ENCODE measurements around the gene KRTAP12-2.
"Not testable (repeated sequence)": the region's sequence is repeated elsewhere in the genome, so short reads cannot be mapped to it uniquely, and the experiment has no call there.

Gene KRTAP12-2

GRCh38 chr21:44684077-44684476, 17.4 kb upstream of the KRTAP12-2 start:
- DNase-seq = no peak

- no peak for DNase-seq
Observed at GRCh38 chr21:44682580-44683151, 15.9 kb upstream of the KRTAP12-2 start.

DNA sequence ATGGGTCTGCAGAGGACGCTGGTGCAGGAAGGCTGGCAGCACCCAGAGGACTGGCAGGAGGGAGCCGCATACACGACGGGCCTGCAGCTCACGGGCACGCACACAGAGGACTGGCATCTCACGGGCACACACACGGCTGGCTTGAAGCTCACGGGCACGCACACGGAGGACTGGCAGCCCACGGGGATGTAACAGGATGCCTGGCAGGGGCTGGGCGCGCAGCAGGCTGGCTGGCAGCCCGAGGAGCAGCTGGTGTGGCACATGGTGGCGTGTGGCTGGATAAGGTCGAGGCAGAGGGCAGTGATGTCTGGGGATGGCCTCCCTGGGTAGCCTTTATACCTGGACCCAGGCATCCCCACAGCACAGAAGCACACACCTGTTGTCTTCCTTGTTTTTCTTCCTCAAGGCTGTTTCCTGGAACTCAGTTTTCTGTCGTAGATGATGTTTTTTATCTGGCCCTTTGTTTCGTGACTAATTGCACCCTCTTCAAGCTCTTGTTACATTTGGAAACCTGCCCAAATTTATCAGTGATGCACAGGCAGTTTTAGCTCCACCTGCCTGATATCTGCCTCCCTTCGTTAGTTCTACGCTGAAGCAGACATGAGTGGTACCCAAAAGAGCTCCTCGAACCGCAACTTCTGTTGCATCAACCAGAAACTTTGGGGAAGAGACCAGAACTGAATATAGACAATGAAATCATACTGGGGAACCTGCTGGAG, 15.3 kb upstream of the KRTAP12-2 start, which contains the start of gene KRTAP12-1:
TSS of gene KRTAP12-1 (minus strand) at position 303 of the 719 bp plus-strand sequence. CDS start at position 263, 40 bp downstream.
- peak; percentile 68 to 71 for DNase-seq

GRCh38 chr21:44681152-44681551, 14.4 kb upstream of the KRTAP12-2 start:
- DNase-seq = no peak

- no peak for DNase-seq
Observed at GRCh38 chr21:44677881-44678280, 11.2 kb upstream of the KRTAP12-2 start.

DNA sequence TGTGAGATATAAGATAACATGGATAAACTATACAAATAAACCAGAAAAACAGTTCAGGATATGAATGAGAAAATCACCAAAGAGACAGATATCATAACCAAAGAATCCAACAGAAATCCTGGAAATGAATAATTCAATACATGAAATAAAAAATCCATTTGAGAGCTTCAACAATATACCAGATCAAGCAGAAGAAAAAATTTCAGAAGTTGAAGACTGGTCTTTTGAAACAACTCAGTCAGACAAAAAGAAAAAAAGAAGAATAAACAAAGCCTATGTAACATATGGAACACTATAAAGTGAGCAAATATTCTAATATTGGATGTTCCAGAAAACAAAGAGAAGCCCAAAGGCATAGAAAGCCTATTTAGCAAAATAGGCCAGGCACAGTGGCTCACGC, 5.2 kb upstream of the KRTAP12-2 start:
- DNase-seq = no peak

- DNase-seq = no peak
Observed at GRCh38 chr21:44670642-44671432, 4.1 kb upstream of the KRTAP12-2 start.

GRCh38 chr21:44667612-44668011, 885 bp upstream of the KRTAP12-2 start:
- no peak for DNase-seq

GRCh38 chr21:44664691-44665090, 2.0 kb downstream of the KRTAP12-2 start:
- no peak for DNase-seq

DNA sequence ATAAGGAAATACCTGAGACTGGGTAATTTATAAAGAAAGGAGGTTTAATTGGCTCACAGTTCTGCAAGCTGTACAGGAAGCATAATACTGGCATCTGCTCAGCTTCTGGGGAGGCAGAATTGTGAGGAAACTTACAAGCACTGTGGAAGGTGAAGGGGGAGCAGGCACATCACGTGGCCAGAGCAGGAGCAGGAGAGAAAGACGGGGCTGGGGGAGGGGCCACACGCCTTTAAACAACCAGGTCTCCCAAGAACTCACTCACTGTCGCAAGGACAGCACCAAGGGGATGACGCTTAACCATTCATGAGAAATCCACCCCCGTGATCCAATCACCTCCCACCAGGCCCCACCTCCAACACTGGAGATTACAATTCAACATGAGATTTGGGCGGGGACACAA, 5.2 kb downstream of the KRTAP12-2 start:
- not testable (repeated sequence) for DNase-seq

DNA sequence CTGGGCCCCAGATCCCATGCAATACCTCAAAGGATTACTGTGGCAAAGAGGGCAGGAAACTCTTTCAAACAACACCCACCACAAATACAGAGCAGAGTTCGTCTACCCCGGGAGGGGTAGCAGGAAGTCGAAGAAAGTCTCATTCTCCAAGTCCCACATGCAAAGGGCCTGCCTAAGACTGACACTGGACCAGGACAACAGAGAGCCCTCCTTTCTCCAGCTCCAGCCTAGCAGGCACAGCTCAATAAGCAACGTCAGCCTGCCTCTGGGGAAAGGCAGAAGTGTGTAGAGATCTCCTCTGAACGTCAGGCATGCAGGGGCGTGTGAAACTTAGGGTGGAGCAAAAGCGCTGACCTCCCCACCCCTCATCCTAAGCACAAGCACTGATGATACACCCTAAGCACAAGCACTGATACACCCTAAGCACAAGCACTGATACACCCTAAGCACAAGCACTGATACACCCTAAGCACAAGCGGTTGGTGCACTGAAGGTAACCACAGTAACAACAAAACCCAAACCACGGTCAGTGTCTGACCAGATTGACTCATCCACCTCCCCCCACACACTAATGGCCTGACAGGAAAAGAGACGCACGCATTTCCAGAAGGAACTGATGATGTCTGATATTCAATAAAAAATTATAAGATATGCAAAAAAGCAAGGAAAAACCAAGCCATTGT, 7.7 kb downstream of the KRTAP12-2 start:
- DNase-seq = no peak

DNA sequence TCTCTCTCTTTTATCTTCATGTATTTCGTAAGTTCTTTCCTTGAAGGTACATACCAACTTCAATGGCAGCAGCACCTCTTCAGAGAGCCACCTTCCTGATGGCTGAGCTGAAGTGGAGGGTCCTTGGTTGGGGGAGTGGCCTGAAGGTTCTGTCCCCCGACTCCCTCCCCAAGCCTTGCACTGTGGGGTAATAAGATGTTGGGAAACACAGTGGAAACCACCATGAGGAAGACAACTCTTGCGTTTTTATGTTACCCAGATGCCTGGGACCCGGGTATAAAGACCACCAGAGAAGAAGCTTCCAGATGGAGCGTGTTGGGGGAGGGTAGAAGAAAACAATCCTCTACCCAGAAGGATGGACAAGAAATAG, 8.2 kb downstream of the KRTAP12-2 start:
- DNase-seq = no peak

- DNase-seq = no peak
Observed at GRCh38 chr21:44657635-44658540, 8.8 kb downstream of the KRTAP12-2 start, which contains the start of gene KRTAP12-3. Gene KRTAP12-3, plus strand, starts transcription at chr21:44657932. Its CDS starts 48 bp downstream, at chr21:44657980.

GRCh38 chr21:44656868-44657267, 9.9 kb downstream of the KRTAP12-2 start:
- DNase-seq = no peak

DNA sequence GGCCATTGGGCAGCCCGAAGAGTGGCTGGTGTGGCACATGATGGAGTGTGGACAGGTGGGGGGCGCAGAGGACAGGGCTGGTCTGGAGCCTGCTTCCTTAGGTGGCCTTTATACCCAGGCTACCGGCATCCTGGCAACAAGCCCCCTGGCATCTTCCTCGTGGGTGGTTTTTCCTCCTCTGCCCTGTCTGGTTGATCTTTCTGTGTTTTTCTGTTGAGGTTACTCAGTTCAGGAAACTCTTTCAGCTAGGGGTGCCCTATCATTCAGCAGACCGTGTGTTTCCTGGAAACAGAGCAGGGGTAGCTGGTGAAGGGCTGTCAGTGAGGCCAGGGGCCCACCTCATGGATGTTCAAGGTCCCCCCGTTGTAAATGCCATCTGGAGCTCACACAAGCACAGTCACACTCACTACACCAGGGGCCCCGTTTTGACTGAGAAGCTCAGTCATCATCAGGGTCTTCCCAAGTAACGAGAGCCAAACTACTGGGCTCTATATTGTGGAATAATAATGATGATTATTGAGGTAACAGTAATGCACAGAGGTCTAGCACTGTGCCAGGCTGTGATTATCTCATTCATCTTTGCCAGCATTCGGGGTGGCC, 12.1 kb downstream of the KRTAP12-2 start, which contains the start of gene KRTAP12-4:
TSS of gene KRTAP12-4 (minus strand) at position 84 of the 600 bp plus-strand sequence. CDS start at position 39, 45 bp downstream.
- DNase-seq = no peak

DNA sequence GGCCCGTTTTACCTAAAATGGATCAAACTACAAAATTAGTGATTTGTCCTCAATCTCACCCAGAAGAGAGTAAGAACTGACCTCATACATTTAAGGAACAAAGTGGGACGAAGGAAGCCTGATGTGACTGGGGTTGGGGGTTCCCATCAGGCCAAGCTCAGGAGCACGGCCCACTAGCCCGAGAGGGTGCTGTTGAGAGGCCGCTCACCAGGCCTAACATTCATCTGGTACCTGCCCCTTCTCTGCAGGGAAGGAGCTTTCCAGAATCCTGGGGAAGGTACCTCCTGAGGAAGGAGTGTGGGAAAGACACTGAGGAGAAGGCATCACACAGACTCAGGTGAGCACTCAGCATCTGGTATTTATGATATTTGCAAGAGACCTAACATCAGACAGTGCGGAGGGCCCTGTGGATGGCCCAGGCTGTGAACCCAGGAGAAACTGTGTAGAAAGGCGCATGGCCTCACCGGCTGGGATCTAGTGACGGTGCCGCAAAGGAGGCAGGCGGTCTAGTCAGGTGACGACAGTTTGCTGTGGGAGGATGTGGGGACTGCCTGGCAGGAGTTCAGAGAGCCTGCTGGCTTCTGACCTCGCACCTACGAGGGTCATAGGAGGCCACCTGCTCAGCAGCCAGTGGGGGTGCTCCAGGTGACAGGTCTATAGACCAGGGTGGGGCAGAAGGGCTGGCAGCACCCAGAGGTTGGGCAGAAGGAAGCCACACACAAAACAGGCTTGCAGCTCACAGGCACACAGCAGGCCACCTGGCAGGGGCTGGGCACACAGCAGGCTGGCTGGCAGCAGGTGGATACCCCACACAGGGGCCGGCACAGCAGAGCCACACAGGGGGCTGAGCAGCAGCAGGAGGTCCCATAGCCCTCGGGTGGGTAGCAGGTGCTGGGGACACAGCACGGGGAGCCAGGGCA, 12.8 kb downstream of the KRTAP12-2 start:
- peak in 1 of 2 experiments; percentile 33 for DNase-seq

DNA sequence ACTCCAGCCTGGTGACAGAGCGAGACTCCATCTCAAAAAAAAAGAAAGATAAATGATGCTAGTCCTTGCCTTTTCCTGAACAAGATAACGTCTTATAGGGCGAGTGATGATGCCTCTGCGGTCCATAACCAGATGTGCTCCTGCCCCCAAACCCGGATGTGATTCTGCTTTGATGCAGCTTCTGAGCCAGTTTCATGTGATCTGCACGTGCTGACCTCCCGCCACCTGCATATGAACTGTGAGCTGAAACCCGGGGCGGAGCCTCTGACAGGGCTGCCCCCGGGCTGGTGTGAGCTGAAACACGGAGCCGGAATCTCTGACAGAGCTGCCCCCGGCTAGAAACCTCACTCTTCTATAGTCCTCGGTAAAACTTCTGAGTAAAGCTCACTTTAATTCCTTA, 13.6 kb downstream of the KRTAP12-2 start:
- peak in 1 of 2 experiments; percentile 13 for DNase-seq

GRCh38 chr21:44650973-44651675, 15.6 kb downstream of the KRTAP12-2 start:
- no peak for DNase-seq

DNA sequence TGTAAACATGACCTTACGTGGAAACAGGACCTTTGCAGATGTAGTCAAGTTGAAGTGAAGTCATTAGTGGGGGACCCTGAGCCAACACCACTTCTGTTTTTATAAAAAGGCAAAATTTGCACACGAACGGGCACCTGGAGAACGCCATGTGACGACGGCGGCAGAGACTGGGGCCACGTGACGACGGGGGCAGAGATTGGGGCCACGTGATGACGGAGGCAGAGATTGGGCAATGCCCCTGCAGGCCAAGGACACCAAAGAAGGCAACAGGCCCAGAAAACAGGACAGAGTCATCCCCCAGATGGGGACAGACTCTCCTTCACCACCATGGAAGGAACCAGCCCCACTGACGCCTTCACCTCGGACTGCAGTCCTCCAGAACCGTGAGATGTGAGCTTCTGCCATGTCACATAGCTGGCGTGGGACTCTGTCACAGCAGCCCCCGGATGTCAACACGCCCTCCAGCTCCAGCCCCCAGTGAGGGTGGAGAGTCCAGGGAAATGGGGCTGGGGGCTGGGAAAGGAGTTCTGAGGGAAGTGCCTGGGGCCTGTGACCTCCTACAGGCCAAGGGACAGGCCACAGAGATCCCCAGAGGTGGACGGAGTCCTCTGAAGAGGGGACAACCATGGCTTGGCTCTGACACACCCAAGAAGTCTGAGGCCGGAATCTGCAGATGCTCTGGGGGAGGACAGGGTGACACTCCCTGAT, 16.3 kb downstream of the KRTAP12-2 start:
- no peak for DNase-seq
